HG02884 (cell line): ENCODE data around the gene PDE1C.
"Not testable (repeated sequence)": the region's sequence is repeated elsewhere in the genome, so short reads cannot be mapped to it uniquely, and the experiment has no call there.

Experiments used
- ATAC-seq: cut with Tn5 transposase; IDR thresholded peaks from one replicate; pipeline ENCODE4 v1.9.1; 2021; ENCODE audit warnings: mild to moderate bottlenecking, moderate library complexity; ENCODE audit not compliant: unreplicated experiment

Gene PDE1C

DNA sequence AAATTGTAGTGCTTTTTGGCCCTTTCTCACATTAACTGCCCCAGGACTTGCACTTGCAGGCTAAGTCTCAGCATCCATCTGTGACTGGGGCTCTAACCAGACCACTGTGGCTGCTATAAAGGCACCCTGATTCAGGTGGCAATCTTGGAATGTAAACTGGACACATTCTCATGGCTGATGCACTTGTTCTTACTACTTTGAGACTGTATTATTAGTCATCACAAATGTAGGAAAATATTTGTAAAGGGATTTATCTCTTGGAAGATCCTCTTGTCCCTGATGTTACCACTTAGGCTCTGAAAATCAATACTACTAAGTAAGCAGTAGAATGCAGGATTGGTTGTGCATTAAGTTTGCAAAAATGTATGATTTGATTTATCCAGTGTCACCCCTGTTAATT is 25.0 kb downstream of the PDE1C start:
- no peak for ATAC-seq

DNA sequence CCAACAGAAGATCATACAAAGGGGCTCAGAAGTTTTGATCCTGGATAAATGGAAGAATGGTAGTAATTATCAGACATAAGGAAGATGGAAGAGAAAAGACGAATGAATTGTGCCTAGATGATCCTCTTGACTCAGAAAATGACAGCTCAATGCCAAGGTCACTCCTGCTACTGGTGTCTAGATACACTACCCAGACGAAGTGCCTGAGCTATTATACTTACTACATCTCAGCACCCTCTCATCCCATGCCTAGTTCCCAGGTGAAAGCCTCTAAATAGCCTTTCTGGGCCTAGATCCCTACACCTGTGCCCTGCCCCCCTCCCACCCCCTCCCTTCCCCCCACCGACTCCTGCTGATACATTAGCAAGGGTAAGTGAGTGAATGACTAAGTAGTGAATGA is 25.5 kb downstream of the PDE1C start:
- ATAC-seq = no peak

DNA sequence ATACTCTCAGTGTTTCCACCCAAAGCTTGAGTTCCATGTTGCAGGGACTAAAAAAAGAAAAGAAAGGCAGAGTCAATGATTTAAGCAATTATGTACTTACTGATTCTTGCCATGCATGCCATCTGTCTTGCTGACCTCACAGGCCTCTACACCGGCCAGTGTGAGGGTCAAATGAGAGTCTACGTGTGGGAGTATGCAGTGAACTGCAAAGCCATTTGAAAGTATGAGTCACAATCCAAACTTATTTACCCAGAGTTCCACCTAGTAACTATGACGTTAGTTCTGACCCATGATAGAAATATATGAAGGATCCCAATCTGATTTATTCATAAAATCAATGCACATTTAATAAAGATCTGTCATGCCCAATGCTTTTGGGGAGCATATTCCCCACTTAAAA is 26.5 kb downstream of the PDE1C start:
- no peak for ATAC-seq

GRCh38 chr7:32042900-32043299 is 27.3 kb downstream of the PDE1C start:
- ATAC-seq = no peak

GRCh38 chr7:32039000-32039756 is 31.0 kb downstream of the PDE1C start:
- ATAC-seq = no peak

DNA sequence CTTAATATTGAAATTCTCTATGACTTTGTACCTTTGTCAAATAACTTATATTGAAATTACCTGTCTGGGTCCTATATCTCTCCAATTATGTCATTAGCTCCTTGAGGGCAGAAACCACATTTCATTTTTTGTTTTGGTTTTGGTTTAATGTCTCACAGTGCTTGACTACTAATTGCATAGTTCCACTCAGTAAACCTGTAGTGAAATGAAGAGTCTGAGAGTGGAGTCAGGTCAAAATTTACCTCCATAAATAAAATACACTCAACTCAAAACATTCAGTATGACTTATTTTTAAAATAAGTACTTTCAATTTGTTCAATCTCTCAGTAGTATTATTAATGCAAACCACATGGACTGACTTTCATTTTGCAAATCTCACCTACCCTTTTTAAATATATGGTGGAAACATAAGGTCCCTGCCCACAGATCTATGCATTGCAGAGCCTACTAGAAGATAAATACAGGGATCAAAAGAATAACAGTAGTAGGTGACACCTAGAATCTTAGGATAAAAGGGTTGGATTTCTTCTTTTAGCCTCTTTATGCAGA is 32.5 kb downstream of the PDE1C start:
- ATAC-seq = peak; percentile 83

DNA sequence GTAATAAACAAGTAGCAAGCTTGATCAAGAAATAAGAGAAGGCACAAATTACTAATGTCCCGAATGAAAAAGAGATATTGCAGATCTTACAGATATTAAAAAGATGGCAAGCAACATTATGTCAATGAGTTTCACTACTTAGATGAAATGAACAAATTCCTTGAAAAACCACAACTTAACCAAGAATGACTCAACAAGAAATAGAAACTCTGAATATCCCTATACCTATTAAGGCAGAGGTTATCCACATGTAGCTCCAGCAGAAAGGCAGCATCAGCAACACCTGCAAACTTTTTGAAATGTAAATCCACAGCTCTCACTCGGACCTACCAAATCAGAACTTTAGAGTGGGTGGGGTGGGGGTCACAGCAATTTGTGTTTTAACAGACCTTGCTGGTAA is 33.6 kb downstream of the PDE1C start:
- ATAC-seq = no peak

DNA sequence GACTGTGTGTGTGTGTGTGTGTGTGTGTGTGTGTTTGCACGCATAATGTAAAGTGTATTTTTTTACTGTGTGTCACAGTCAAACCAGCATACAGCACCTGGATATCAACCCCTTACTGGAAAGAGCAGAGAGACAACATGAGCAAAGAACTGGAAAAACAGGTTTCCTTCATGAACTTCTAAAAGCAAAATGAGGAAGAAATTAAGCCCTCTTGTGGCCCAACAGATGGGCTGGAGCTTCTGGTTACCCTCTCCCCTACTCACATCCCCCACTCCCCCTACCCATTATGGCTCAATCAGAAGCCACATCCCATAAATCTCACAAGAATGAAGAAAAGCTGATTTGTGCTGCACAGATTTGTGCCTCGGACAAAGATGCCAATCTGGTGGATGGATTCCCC is 36.2 kb downstream of the PDE1C start:
- ATAC-seq = no peak

- no peak for ATAC-seq
These were observed 37.2 kb downstream of the PDE1C start for GRCh38 chr7:32033006-32033405.

DNA sequence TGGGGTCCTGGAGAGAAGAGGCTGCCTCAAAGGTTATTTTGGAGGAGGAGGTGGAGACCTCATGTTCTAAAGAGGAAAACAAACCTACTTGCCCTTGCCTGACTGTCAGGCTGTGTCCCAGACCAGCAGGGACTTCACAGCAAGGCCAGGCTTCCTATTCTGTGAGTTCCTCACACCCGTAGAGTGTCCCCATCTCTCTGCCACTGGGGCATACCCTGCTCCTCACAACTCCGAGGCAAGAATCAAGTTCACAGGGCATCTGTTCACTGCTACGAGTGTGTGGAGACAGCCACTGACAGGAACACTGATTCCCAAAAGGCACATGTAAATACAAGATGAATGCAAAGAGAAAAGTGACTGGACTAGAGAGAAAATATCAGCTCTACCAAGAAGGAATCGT is 38.0 kb downstream of the PDE1C start:
- no peak for ATAC-seq

- no peak for ATAC-seq
These were observed 39.1 kb downstream of the PDE1C start for GRCh38 chr7:32030904-32031692.

- ATAC-seq = no peak
These were observed 44.2 kb downstream of the PDE1C start for GRCh38 chr7:32026083-32026425.

- ATAC-seq = no peak
These were observed 44.7 kb downstream of the PDE1C start for GRCh38 chr7:32025381-32026082.

- ATAC-seq = no peak
These were observed 46.8 kb downstream of the PDE1C start for GRCh38 chr7:32023376-32023775.

DNA sequence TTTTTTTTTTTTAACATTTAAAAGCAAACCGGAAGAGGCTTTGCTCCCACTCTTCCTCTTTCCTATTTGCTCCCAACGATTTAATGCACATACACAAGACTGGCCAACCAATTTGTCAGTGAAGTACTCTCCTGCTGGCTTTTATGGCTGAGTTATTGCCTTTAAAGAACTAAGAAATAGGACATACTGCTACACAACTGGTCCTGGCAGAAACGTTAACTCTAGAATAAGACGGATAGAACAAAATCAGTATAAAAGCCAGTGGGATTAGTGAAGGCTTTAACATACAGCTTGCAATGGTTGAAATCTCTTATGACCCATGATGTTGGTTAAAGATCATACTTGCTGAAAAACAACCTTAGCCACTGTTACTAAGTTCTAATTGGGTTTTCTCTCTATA is 47.2 kb downstream of the PDE1C start:
- no peak for ATAC-seq

DNA sequence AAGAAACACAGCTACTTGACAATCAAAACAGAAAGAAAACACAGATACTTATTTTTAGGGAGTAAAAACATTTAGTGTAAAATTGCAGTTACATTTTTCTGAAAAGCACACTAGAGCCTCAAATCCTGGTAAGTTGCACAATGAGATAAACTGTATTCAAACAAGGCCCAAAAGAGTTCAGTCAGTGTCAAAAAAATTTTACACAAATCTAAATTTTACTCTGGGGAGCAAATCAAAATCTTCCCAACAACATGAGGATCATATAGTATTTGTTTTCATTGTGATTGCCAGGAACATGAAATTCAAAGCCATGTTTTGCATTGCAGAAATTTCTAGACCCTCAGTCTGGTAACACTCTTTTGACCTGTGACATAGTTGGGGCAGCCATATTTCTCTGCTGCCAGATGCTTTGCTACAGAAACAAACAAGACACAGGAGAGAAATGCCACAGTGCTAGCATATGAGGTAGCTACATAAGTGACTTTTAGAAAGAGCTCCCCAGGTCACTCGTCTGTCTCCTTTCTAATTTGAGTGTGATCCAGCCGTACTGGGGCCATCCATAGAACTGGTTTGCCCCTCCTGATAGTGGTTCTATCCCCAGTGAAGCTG is 49.6 kb downstream of the PDE1C start:
- ATAC-seq = no peak

DNA sequence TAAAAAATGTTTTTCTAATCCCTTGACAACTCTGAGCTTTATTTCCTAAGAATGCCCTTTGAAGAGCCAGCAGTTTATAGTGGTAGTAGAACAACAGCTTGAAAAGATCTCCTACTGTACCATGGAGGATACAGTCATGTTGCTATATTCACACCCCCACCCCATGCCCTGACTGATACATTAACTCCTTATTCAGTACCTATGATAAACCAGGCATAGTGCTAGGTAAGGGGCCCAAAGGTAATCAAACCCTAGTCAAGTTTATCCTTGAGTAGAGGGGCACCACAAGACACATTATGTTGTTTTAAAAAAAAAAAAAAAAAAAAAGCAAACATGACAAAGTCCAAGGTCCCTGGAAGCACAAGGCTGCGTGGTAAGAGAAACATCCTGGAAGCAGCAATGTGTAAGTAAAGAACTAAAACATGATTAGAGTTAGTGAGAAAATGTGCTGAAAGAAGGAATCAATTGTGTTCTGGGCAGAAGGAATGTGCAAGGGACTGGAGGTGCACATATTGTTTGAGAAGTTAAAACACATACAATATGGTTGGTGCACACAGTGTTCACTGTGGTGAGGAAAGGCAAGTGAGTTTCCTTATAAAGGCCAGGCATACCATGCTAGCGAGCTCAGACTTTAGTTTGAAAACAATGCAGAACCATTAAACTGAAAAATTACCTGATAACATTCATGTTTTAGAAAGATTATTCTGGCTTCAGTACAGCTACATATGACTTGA is 51.2 kb downstream of the PDE1C start:
- ATAC-seq = no peak

DNA sequence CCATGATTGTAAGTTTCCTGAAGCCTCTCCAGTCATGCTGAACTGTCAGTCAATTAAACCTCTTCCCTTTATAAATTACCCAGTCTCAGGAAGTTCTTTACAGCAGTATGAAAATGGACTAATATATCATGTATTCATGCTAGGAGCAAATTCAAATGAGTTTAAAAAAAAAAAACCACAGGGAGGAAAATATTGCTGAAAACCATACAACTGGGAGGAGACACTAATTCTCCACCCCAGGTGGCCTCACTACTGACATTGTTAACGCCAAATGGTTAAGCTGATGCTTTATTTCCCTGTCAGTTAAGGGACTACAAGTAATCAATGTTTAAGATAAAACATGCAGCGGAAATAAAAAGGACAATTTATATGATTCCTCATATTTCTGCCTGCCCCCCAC is 55.1 kb downstream of the PDE1C start:
- no peak for ATAC-seq

GRCh38 chr7:32013471-32013870 is 56.7 kb downstream of the PDE1C start:
- not testable (repeated sequence) for ATAC-seq

DNA sequence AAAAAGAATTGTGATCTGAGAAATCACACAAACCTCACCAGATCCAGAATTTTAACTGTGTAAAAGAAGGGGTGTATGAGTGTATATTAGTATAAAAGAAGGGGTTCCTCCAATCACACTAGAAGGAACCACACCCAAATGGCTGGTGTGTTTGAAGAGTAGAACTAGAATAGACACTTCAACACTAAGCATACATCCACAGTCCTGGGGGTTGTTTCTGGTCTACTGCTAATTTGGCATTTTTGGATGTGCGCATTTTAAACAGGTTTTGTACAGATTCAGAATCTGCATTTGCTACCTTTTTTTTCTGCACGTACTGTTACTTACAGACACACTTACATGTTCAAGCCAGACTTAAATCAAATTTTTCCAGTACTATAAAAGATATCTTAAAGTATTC is 64.6 kb downstream of the PDE1C start:
- ATAC-seq = no peak

DNA sequence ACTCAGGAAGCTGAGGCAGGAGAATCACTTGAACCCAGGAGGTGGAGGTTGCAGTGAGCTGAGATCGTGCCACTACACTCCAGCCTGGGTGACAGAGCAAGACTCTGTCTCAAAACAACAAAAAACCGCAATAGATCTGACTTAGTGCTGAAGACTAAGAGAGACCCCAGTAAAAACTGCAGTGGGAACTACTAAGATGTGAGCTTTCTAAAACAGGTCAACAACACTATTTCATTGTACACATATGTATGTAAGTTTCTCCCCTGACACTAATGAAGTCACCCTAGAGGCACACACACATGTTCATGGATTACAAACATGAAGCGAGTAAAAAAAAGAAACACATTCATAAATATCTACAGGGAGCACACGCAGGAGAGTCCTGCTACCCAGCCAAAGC is 68.3 kb downstream of the PDE1C start:
- no peak for ATAC-seq
